Epithelial cell of prostate (primary cell): ENCODE data around the gene HNF1B.
A peak's percentile ranks its signal among the peaks of the same experiment; 100 is the strongest.

Experiments used
- DNase-seq: peaks from one replicate; pipeline ENCODE4 v3.0.0-alpha.2; 2011; ENCODE audit warnings: low read depth, low spot score
- H3K27ac ChIP-seq: fragments of 450-650 bp; 2 replicates; pipeline ENCODE4 v1.5.1; 2017; ENCODE audit warnings: mild to moderate bottlenecking

HNF1B gene

GRCh38 chr17:37764383-37764782, 19.5 kb upstream of the HNF1B start:
- no peak overlapping the region for H3K27ac ChIP-seq
- DNase-seq: no peak

GRCh38 chr17:37762666-37763065, 17.8 kb upstream of the HNF1B start:
- H3K27ac ChIP-seq: no peak overlapping the region
- no peak for DNase-seq

GRCh38 chr17:37761961-37762360, 17.1 kb upstream of the HNF1B start:
- no peak overlapping the region for H3K27ac ChIP-seq
- no peak for DNase-seq

- no peak overlapping the region for H3K27ac ChIP-seq
- DNase-seq: no peak
These were observed 16.2 kb upstream of the HNF1B start for GRCh38 chr17:37761059-37761458.

GRCh38 chr17:37759014-37759637, 14.3 kb upstream of the HNF1B start:
- no peak overlapping the region for H3K27ac ChIP-seq
- no peak for DNase-seq

- no peak for DNase-seq
- H3K27ac ChIP-seq: no peak overlapping the region
These were observed 11.2 kb upstream of the HNF1B start for GRCh38 chr17:37756051-37756450.

GRCh38 chr17:37755455-37755854, 10.6 kb upstream of the HNF1B start:
- DNase-seq: no peak
- H3K27ac ChIP-seq: no peak overlapping the region

- DNase-seq: no peak
- no peak overlapping the region for H3K27ac ChIP-seq
These were observed 9.5 kb upstream of the HNF1B start for GRCh38 chr17:37754363-37754762.

GRCh38 chr17:37752482-37752881, 7.6 kb upstream of the HNF1B start:
- DNase-seq: peak; percentile 63
- peak overlapping the region; percentile 39 for H3K27ac ChIP-seq

- no peak overlapping the region for H3K27ac ChIP-seq
- no peak for DNase-seq
These were observed 6.1 kb upstream of the HNF1B start for GRCh38 chr17:37750768-37751475.

GRCh38 chr17:37750292-37750691, 5.4 kb upstream of the HNF1B start:
- no peak for DNase-seq
- H3K27ac ChIP-seq: no peak overlapping the region

GRCh38 chr17:37747222-37747621, 2.4 kb upstream of the HNF1B start:
- H3K27ac ChIP-seq: no peak overlapping the region

GRCh38 chr17:37746617-37747016, 1.8 kb upstream of the HNF1B start:
- no peak overlapping the region for H3K27ac ChIP-seq
- no peak for DNase-seq

More at GRCh38 chr17:37747222-37747621, 2.4 kb upstream of the HNF1B start:
- no peak for DNase-seq

GRCh38 chr17:37745801-37746426, 1.1 kb upstream of the HNF1B start:
- H3K27ac ChIP-seq: peak overlapping the region; percentile 70
- no peak for DNase-seq

- DNase-seq: no peak
- peak overlapping the region; percentile 70 for H3K27ac ChIP-seq
These were observed 279 bp downstream of the HNF1B start for GRCh38 chr17:37744633-37744927.

GRCh38 chr17:37743875-37744632, 805 bp downstream of the HNF1B start:
- DNase-seq: no peak
- H3K27ac ChIP-seq: peak overlapping the region; percentile 70

GRCh38 chr17:37743612-37743874, 1.3 kb downstream of the HNF1B start:
- DNase-seq: no peak
- peak overlapping the region; percentile 70 for H3K27ac ChIP-seq

GRCh38 chr17:37742762-37743611, 1.9 kb downstream of the HNF1B start:
- peak overlapping the region; percentile 70 for H3K27ac ChIP-seq
- DNase-seq: no peak

GRCh38 chr17:37742116-37742761, 2.6 kb downstream of the HNF1B start:
- no peak for DNase-seq

More at GRCh38 chr17:37742116-37742761, 2.6 kb downstream of the HNF1B start:
- H3K27ac ChIP-seq: peak overlapping the region; percentile 70
